DMS153 treated with DMSO at 0.1 percent for 48 hours (cell line): ENCODE measurements around the gene DTNA.

Experiments
- DNase-seq: peaks from one replicate; lab custom pipeline; 2025; ENCODE audit not compliant: unreplicated experiment; lab: John Stamatoyannopoulos, UW

Gene DTNA

GRCh38 chr18:34847408-34847807 lies 137.3 kb downstream of the DTNA start:
- DNase-seq: no peak

- no peak for DNase-seq
These were observed 138.1 kb downstream of the DTNA start for GRCh38 chr18:34848156-34848555.

GRCh38 chr18:34848695-34849094 lies 138.6 kb downstream of the DTNA start:
- no peak for DNase-seq

- no peak for DNase-seq
These were observed 147.2 kb downstream of the DTNA start for GRCh38 chr18:34857320-34857719.

GRCh38 chr18:34858188-34858587 lies 148.1 kb downstream of the DTNA start:
- DNase-seq: no peak

- DNase-seq: no peak
These were observed 149.4 kb downstream of the DTNA start for GRCh38 chr18:34859496-34859895.

GRCh38 chr18:34862561-34862960 lies 152.5 kb downstream of the DTNA start:
- DNase-seq: no peak

GRCh38 chr18:34863702-34864101 lies 153.6 kb downstream of the DTNA start:
- no peak for DNase-seq

GRCh38 chr18:34864836-34865497 lies 154.9 kb downstream of the DTNA start:
- no peak for DNase-seq

GRCh38 chr18:34866310-34866709 lies 156.2 kb downstream of the DTNA start:
- DNase-seq: no peak

- DNase-seq: no peak
These were observed 156.6 kb downstream of the DTNA start for GRCh38 chr18:34866739-34867138.

GRCh38 chr18:34867520-34867919 lies 157.4 kb downstream of the DTNA start:
- peak; percentile 62 for DNase-seq

- DNase-seq: no peak
These were observed 160.6 kb downstream of the DTNA start for GRCh38 chr18:34870555-34871310.

GRCh38 chr18:34871435-34871834 lies 161.3 kb downstream of the DTNA start:
- no peak for DNase-seq

GRCh38 chr18:34872066-34872465 lies 162.0 kb downstream of the DTNA start:
- DNase-seq: no peak

- DNase-seq: no peak
These were observed 164.0 kb downstream of the DTNA start for GRCh38 chr18:34873986-34874580.

- no peak for DNase-seq
These were observed 165.1 kb downstream of the DTNA start for GRCh38 chr18:34875150-34875549.

GRCh38 chr18:34880403-34880802 lies 170.3 kb downstream of the DTNA start:
- DNase-seq: no peak

GRCh38 chr18:34880882-34881834 lies 171.1 kb downstream of the DTNA start:
- peak; percentile 8 for DNase-seq

- DNase-seq: no peak
These were observed 174.3 kb downstream of the DTNA start for GRCh38 chr18:34884436-34884835.

- DNase-seq: no peak
These were observed 176.1 kb downstream of the DTNA start for GRCh38 chr18:34886177-34886576.
